GM12872 (cell line): ENCODE data around the gene COPG2.

Experiments
- CTCF ChIP-seq: IDR thresholded peaks from 3 replicates; pipeline ENCODE4 v1.5.1; 2011; ENCODE audit warnings: low read depth, mild to moderate bottlenecking, low read length, moderate library complexity; ENCODE audit not compliant: insufficient read depth

COPG2 gene

GRCh38 chr7:130490888-130491804, 177.4 kb downstream of the COPG2 start:
- TF ChIP-seq CTCF, result peak; percentile 66

GRCh38 chr7:130490311-130490791, 178.2 kb downstream of the COPG2 start:
- TF ChIP-seq CTCF, result no peak

GRCh38 chr7:130489140-130489983, 179.2 kb downstream of the COPG2 start:
- TF ChIP-seq CTCF, result no peak

GRCh38 chr7:130488392-130489139, 180.0 kb downstream of the COPG2 start:
- TF ChIP-seq CTCF, result no peak

GRCh38 chr7:130486954-130487436, 181.6 kb downstream of the COPG2 start:
- no peak for TF ChIP-seq CTCF

GRCh38 chr7:130486114-130486953, 182.2 kb downstream of the COPG2 start:
- TF ChIP-seq CTCF, result peak; percentile 83
